ENCODE results near the gene MAP4.

- TF ChIP-seq YY1 (IDR thresholded peaks at IDR 0.05; ENCODE audit: insufficient read depth, insufficient read length) = no peak
- no peak for TF ChIP-seq ZNF274 (IDR thresholded peaks at IDR 0.05; ENCODE audit: low read depth, low read length)
Measured at GRCh38 chr3:47996440-47996839, 19.8 kb downstream of the MAP4 start.

All from NT2/D1 (cell line).